ENCODE measurements around the gene C15orf61. TPM values are rescaled to one million over a fixed set of nuclear protein-coding genes. Genes with fewer than 3 reads are reported as not detected.

Gene C15orf61
- total RNA-seq, 1 experiment from 2014 or later: 5.6 TPM

DNA sequence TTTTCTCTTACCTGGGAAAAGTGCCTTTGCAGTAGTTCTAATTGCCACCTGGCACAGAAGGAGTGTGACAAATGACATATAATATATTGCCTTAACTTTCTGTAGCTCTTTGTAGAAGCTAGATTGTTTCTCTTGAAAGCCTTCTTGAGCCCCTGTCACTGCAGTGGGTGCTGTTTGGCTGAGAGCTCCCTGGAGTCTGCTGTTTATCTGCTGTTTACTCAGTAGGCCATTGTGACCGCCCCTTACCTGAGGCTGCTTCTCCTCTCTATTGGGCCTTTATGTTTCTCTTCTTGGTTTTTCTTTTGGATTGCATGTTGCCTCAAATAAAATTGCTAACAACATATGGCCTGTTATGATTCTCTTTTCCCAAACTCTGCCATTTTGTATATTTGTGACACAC lies 38.2 kb downstream of the C15orf61 start:
- BruUV-seq (replicated peaks): no TSS peak
- H3K4me1 ChIP-seq (ENCODE audit: control insufficient read depth, insufficient read depth, low read length): no peaks in the 10 kb centered on the region
- POLR2A ChIA-PET: interaction anchor here (0.6 kb wide), 1 partner anchor 719 kb away, joined by 3 read pairs; the partner anchor contains the start of gene FEM1B
- H3K27me3 ChIP-seq (ENCODE audit: control insufficient read depth, insufficient read depth, low read length): no peaks in the 10 kb centered on the region
- H3K4me3 ChIP-seq (ENCODE audit: low read depth in 2 of 2, low read length in 2 of 2): no peak overlapping the region
- intact Hi-C loops (cut with micrococcal nuclease; ENCODE audit: unreplicated experiment) (no loop called here), in situ Hi-C loops (cut with HindIII; ENCODE audit: low pct_unique_long_range_greater_than_20kb, low sequenced_read_pairs) (no loop called here)
- no peak for ATAC-seq
- CTCF ChIA-PET: no interaction called here
- no peaks in the 10 kb centered on the region for H3K9me3 ChIP-seq (ENCODE audit: control insufficient read depth, insufficient read depth, low read depth, low read length)
- no peak for TF ChIP-seq REST (IDR thresholded peaks at IDR 0.05; ENCODE audit: insufficient read depth in 1 of 2, low read depth in 2 of 2, low read length in 1 of 2)
- no peak for TF ChIP-seq SIN3A (IDR thresholded peaks at IDR 0.05; ENCODE audit: borderline replicate concordance, insufficient read depth, low read depth, low read length)
- TF ChIP-seq TCF7L2 (IDR thresholded peaks at IDR 0.05; ENCODE audit: low read depth, low read length): no peak
- TF ChIP-seq POLR2AphosphoS5 (IDR thresholded peaks at IDR 0.05; ENCODE audit: low read depth, low read length): no peak
- TF ChIP-seq, protein P1, sequence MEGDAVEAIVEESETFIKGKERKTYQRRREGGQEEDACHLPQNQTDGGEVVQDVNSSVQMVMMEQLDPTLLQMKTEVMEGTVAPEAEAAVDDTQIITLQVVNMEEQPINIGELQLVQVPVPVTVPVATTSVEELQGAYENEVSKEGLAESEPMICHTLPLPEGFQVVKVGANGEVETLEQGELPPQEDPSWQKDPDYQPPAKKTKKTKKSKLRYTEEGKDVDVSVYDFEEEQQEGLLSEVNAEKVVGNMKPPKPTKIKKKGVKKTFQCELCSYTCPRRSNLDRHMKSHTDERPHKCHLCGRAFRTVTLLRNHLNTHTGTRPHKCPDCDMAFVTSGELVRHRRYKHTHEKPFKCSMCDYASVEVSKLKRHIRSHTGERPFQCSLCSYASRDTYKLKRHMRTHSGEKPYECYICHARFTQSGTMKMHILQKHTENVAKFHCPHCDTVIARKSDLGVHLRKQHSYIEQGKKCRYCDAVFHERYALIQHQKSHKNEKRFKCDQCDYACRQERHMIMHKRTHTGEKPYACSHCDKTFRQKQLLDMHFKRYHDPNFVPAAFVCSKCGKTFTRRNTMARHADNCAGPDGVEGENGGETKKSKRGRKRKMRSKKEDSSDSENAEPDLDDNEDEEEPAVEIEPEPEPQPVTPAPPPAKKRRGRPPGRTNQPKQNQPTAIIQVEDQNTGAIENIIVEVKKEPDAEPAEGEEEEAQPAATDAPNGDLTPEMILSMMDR (IDR thresholded peaks at IDR 0.05): no peak
- no peak for DNase-seq (ENCODE audit: low read depth, low spot score)
- no peak overlapping the region for H3K27ac ChIP-seq (ENCODE audit: low read length)
- H3K36me3 ChIP-seq (ENCODE audit: control insufficient read depth, insufficient read depth, low read length): no peaks in the 10 kb centered on the region

- Histone ChIP-seq H3K4me3 (ENCODE audit: low read depth in 2 of 2, low read length in 2 of 2) (no peak overlapping the region), H3K36me3 (ENCODE audit: control insufficient read depth, insufficient read depth, low read length) (no peaks in the 10 kb centered on the region), H3K4me1 (ENCODE audit: control insufficient read depth, insufficient read depth, low read length) (no peaks in the 10 kb centered on the region), H3K27ac (ENCODE audit: low read length) (no peak overlapping the region), H3K27me3 (ENCODE audit: control insufficient read depth, insufficient read depth, low read length) (no peaks in the 10 kb centered on the region), H3K9me3 (ENCODE audit: control insufficient read depth, insufficient read depth, low read depth, low read length) (no peaks in the 10 kb centered on the region)
- DNase-seq (ENCODE audit: low read depth, low spot score) (no peak), ATAC-seq (no peak)
- ChIA-PET POLR2A (no interaction called here), CTCF (no interaction called here)
- intact Hi-C loops (cut with micrococcal nuclease; ENCODE audit: unreplicated experiment): no loop called here
- TF ChIP-seq TCF7L2 (IDR thresholded peaks at IDR 0.05; ENCODE audit: low read depth, low read length) (no peak), POLR2AphosphoS5 (IDR thresholded peaks at IDR 0.05; ENCODE audit: low read depth, low read length) (no peak), SIN3A (IDR thresholded peaks at IDR 0.05; ENCODE audit: borderline replicate concordance, insufficient read depth, low read depth, low read length) (no peak), REST (IDR thresholded peaks at IDR 0.05; ENCODE audit: insufficient read depth in 1 of 2, low read depth in 2 of 2, low read length in 1 of 2) (no peak)
- TF ChIP-seq, protein P1 (IDR thresholded peaks at IDR 0.05): no peak
- no TSS peak for BruUV-seq (replicated peaks)
- in situ Hi-C loops (cut with HindIII; ENCODE audit: low pct_unique_long_range_greater_than_20kb, low sequenced_read_pairs): no loop called here
Observed at GRCh38 chr15:67559576-67559975, 38.6 kb downstream of the C15orf61 start.

All from Panc1 (cell line).